Keratinocyte (primary cell): Measurements from ENCODE around the gene SIDT1.

Source experiments
- CTCF ChIP-seq, 3 experiments: IDR thresholded peaks in 1 of 3; conservative IDR thresholded peaks in 1 of 3; optimal IDR thresholded peaks in 1 of 3; 2 replicates in 2 of 3; 3 replicates in 1 of 3; pipeline versions ENCODE3 to v1.5.1; 2011; ENCODE audit warnings: low read length in 3 of 3, mild to moderate bottlenecking in 3 of 3, moderate library complexity in 2 of 3, control low read depth in 1 of 3, inconsistent platforms in 1 of 3; ENCODE audit not compliant: insufficient read depth in 2 of 3; ENCODE audit errors: extremely low read depth in 1 of 3
- EZH2 ChIP-seq: IDR thresholded peaks from one replicate; pipeline ENCODE4 v1.6.1; 2012; ENCODE audit warnings: inconsistent platforms, mild to moderate bottlenecking, low read length, moderate library complexity

- no peak for TF ChIP-seq CTCF (optimal IDR thresholded peaks at IDR 0.05 in 1 of 3, IDR thresholded peaks at IDR 0.05 in 1 of 3, conservative IDR thresholded peaks at IDR 0.05 in 1 of 3; ENCODE audit: extremely low read depth in 1 of 3, insufficient read depth in 2 of 3, low read length in 3 of 3)
- no peak for TF ChIP-seq EZH2
These were observed 96.4 kb downstream of the SIDT1 start for GRCh38 chr3:113628788-113629187.
